ENCODE measurements around the gene SDK2.

GRCh38 chr17:73599599-73599998 is 44.6 kb downstream of the SDK2 start:
- TF ChIP-seq FOSL1 (IDR thresholded peaks at IDR 0.05; ENCODE audit: insufficient read depth, low read depth, low read length) (no peak), CTCF (IDR thresholded peaks at IDR 0.05; ENCODE audit: control extremely low read depth in 1 of 3, insufficient read depth in 1 of 3, low read depth in 1 of 3, low read length in 3 of 3) (no peak), POLR2AphosphoS5 (IDR thresholded peaks at IDR 0.05; ENCODE audit: low read depth, low read length) (no peak), CHD1 (IDR thresholded peaks at IDR 0.05; ENCODE audit: low read depth, low read length) (no peak), NANOG (IDR thresholded peaks at IDR 0.05; ENCODE audit: insufficient read depth, low read depth, low read length, poor library complexity, severe bottlenecking) (no peak), SIN3A (conservative IDR thresholded peaks at IDR 0.05 in 1 of 2, IDR thresholded peaks at IDR 0.05 in 1 of 2; ENCODE audit: low read depth in 1 of 2, low read length in 2 of 2) (no peak), TAF1 (IDR thresholded peaks at IDR 0.05; ENCODE audit: low read depth, low read length) (no peak)
